ENCODE data around the gene PRADC1.
A peak's percentile ranks its signal among the peaks of the same experiment; 100 is the strongest.

Gene PRADC1

DNA sequence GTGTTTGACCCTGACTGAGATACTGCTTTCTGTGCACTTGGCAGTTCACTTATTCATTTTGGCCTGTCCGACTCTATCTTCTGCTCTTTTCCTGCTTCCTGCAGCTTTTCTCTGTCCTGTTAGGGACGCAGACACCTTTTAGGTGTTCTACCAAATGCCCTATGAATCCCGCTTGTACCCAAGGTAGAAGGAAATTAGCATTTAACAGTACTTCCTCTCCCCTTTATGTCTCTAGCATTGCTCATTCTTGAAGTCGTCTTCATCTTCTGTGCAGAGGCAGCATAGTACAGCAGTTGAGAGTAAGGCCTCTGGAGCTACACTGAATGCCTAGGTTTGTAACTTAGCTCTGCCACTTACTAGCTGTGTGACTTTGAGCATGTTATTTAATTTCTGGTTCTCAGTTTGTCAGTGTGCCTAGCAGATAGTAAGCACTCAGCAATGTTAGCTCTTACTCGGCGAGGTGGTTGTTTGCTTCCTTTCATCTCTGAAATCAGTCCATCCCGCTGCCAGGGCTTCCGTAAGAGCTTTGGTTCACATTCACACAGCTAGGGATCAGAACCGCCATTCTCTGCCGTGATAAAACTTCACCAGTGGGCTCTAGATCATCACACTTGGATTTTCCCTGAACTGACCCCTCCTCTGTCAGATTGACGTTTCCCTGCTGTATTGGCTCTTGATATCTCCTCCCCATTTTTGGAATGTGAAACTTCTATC, 2.4 kb upstream of the PRADC1 start:
- no peak for DNase-seq (ENCODE audit: low spot score)

GRCh38 chr2:73233932-73234832, 1.1 kb upstream of the PRADC1 start, which contains the start of gene CCT7:
Gene CCT7 (plus strand): TSS chr2:73234308. CDS start chr2:73234379, 71 bp downstream.
- peak; percentile 91 for DNase-seq (ENCODE audit: low spot score)

DNA sequence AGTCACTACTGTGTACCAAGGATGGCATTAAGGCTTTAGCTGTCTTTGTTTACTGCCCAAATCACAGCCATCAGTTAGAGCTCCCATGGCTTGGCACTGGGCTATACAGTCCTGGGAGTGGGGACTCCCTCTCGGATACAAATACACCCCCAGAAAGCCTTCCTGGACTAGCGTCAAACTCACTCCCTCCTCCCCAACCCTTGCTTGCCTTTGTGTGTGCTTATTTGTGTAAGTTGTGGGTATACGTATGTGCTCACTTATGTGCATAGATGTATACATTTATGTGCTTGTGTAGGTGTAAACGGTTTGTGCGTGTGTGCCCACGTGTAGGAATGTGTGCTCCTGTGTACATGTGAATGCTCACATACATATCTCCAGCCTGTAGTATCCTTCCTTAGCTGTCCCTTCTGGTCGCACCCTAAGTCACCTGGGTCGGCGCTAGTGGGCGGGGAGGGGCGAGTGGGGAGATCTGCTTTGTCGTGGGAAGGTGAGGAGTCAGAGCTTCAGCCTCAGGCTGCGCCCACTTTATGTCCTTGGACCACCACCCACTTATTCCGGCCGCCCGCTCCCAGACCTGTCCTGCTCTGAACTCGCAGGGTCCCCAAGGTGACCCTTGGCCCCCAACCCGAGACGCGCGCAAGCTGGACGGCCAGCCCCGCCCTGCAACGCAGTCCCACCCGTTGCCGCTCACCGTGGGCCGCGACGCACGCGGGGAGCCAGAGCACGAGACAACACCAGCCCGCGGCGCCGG, 461 bp downstream of the PRADC1 start:
- peak; percentile 24 for DNase-seq (ENCODE audit: low spot score)

- DNase-seq (ENCODE audit: low spot score) = no peak
Measured at GRCh38 chr2:73228631-73229030, 4.4 kb downstream of the PRADC1 start.

GRCh38 chr2:73227086-73227485, 6.0 kb downstream of the PRADC1 start:
- DNase-seq (ENCODE audit: low spot score) = no peak

- no peak for DNase-seq (ENCODE audit: low spot score)
Measured at GRCh38 chr2:73225513-73226360, 7.3 kb downstream of the PRADC1 start.

GRCh38 chr2:73223821-73224220, 9.2 kb downstream of the PRADC1 start:
- DNase-seq (ENCODE audit: low spot score) = no peak

GRCh38 chr2:73218298-73218697, 14.7 kb downstream of the PRADC1 start:
- peak; percentile 40 for DNase-seq (ENCODE audit: low spot score)

DNA sequence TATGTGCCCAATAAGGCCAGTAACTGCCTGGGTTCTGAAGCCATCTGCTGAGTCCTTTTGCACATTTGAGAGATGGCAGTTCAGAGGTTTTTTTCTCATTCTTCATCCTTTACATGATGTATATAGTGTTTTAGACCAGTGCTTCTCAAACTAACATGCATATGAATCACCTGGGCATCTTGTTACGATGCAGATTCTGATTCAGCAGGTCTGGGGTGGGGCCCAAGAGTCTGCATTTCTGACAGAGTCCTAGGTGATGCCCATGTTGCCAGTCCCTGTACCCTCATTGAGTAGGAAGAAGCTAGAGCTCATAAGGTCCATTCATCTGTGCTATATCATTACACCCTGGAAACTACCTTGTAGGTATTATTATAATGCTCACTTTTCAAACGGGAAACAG, 15.2 kb downstream of the PRADC1 start:
- peak; percentile 9 for DNase-seq (ENCODE audit: low spot score)

DNA sequence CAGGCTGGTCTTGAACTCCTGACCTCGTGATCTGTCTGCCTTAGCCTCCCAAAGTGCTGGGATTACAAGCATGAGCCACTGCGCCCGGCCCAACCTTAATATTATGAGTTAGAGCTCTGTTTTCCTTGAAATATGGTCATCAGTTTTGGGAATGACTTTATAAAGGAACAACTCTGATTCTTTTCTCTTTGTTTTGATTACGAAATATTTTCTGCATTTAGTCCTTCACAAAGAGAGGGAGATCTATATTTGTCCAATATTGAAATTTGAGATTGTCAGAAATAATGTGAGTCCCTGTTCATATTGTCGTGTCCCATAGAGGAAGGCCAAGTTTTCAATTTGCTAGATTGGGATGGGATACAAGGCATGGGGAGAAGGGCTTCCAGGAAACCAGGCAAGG, 15.9 kb downstream of the PRADC1 start:
- no peak for DNase-seq (ENCODE audit: low spot score)

GRCh38 chr2:73215254-73215653, 17.8 kb downstream of the PRADC1 start:
- DNase-seq (ENCODE audit: low spot score) = no peak

DNA sequence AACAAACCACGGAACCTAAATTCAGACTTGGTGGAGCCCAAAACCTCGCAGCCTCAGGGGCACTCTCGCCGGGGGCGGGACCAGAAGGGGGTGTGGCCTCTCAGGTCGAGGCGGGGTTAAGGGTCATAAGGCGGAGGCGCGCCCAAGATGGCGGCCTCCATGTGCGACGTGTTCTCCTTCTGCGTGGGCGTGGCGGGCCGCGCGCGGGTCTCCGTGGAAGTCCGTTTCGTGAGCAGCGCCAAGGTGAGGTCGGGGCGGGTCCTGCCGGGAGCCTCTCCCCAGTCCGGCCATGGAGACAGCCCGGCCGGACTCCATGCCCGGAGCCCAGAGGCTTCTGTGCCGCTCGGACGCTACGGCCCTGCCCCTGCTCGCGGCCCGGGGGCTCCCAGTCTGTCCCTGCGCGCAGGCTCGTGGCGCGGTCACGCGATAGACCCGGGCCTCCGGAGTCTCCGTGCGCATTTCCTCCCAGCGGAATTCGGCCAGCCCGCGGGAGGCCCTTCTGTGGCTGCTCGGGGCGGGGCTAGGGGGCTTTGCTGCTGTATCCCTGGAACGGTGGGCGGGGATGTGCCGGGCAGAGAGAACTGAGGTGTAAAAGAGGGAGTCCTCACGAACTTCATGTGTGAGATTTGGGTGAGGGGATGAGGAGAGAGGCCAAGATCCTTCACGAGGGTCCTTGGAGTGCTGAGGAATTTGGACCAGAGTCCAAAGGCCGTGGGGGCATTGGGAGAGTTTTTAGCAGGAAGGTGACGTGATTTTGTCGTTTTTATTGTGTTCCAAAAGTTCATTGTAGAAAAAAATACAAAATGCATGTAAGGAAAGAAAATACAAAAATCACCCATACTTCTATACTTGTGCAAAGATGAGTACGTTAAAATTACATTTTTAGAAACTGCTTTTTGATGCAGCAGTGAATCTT, 18.7 kb downstream of the PRADC1 start, which contains the start of gene SMYD5:
TSS of gene SMYD5 (plus strand) at position 126 of the 916 bp plus-strand sequence. CDS start at position 148, 22 bp downstream.
- DNase-seq (ENCODE audit: low spot score) = peak; percentile 84

GRCh38 chr2:73212448-73213176, 20.4 kb downstream of the PRADC1 start:
- peak; percentile 74 for DNase-seq (ENCODE audit: low spot score)

GRCh38 chr2:73212098-73212447, 21.0 kb downstream of the PRADC1 start:
- no peak for DNase-seq (ENCODE audit: low spot score)

- DNase-seq (ENCODE audit: low spot score) = no peak
Measured at GRCh38 chr2:73210696-73211095, 22.3 kb downstream of the PRADC1 start.

- DNase-seq (ENCODE audit: low spot score) = no peak
Measured at GRCh38 chr2:73210019-73210418, 23.0 kb downstream of the PRADC1 start.

GRCh38 chr2:73208258-73208657, 24.8 kb downstream of the PRADC1 start:
- no peak for DNase-seq (ENCODE audit: low spot score)

GRCh38 chr2:73205611-73206010, 27.4 kb downstream of the PRADC1 start:
- DNase-seq (ENCODE audit: low spot score) = no peak

DNA sequence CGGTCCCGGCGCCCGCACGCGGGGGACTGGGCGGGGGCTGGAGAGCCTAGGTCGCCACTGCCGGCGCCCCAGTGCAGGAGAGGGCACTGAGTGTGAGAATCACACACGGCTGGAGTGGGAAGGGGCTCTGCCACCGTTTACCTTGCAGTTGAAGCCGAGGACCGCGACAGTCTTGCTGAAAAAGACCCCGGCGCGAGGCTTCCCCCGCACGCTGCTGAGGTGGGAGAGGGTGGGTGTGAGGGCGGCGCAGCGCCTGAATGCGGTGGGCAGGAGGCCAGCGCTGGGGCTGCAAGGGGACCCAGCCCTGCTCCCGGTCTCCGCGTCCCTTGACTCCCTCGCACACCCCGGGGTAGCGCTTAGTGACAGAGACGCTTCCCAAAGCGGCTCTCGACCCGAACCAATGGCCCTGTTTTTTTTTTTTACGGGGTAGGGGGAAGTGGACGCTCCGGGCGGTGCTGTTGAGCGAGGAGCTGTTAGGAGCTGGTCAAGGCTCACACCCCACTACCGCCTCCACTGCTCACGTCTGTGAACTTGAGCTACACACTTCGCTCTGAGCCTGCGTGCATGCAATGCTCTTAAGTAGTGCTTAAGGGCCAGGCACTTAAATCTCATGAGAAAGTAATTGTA, 29.9 kb downstream of the PRADC1 start:
- DNase-seq (ENCODE audit: low spot score) = no peak
